Left renal pelvis (tissue), 4 donors: ENCODE measurements around the gene CEMIP. TPM values are rescaled to one million over a fixed set of nuclear protein-coding genes. Genes with fewer than 3 reads are reported as not detected.

Experiments
- DNase-seq, 4 donors: peaks; one replicate each; pipeline ENCODE4 v3.0.0-alpha.2; 2013; ENCODE audit warnings: low read depth in 4 of 4, low spot score in 3 of 4
- polyA plus RNA-seq, 4 donors: library from polyadenylated mRNA; unstranded; fragments of 120-200 nt; gene quantifications; one replicate each; pipeline ENCODE4 v1.2.1, GENCODE V29; 2013; ENCODE audit not compliant: insufficient read length in 4 of 4

CEMIP gene
- polyA plus RNA-seq, 4 donors, result 2.3 to 5.0 (median 2.9) TPM

GRCh38 chr15:80816049-80816653 lies 37.0 kb downstream of the CEMIP start:
- no peak for DNase-seq

GRCh38 chr15:80816936-80817335 lies 37.8 kb downstream of the CEMIP start:
- no peak for DNase-seq

GRCh38 chr15:80817901-80818300 lies 38.7 kb downstream of the CEMIP start:
- DNase-seq, result no peak

GRCh38 chr15:80819001-80819400 lies 39.8 kb downstream of the CEMIP start:
- DNase-seq, result no peak

GRCh38 chr15:80820092-80820491 lies 40.9 kb downstream of the CEMIP start:
- DNase-seq, result no peak

GRCh38 chr15:80822256-80822655 lies 43.1 kb downstream of the CEMIP start:
- DNase-seq, result no peak

- DNase-seq, result no peak
Observed at GRCh38 chr15:80822676-80823075, 43.5 kb downstream of the CEMIP start.

GRCh38 chr15:80823120-80823519 lies 44.0 kb downstream of the CEMIP start:
- no peak for DNase-seq

GRCh38 chr15:80823995-80824394 lies 44.8 kb downstream of the CEMIP start:
- DNase-seq, result no peak

- no peak for DNase-seq
Observed at GRCh38 chr15:80825361-80826030, 46.3 kb downstream of the CEMIP start.

- DNase-seq, result no peak
Observed at GRCh38 chr15:80828796-80829195, 49.6 kb downstream of the CEMIP start.

GRCh38 chr15:80830677-80831076 lies 51.5 kb downstream of the CEMIP start:
- DNase-seq, result no peak

GRCh38 chr15:80831192-80831591 lies 52.0 kb downstream of the CEMIP start:
- DNase-seq, result no peak

- no peak for DNase-seq
Observed at GRCh38 chr15:80831606-80832224, 52.5 kb downstream of the CEMIP start.

- DNase-seq, result peak in 1 of 4 donors; percentile 3
Observed at GRCh38 chr15:80832686-80833085, 53.5 kb downstream of the CEMIP start.

- no peak for DNase-seq
Observed at GRCh38 chr15:80834402-80834801, 55.2 kb downstream of the CEMIP start.

- no peak for DNase-seq
Observed at GRCh38 chr15:80834906-80835305, 55.7 kb downstream of the CEMIP start.

GRCh38 chr15:80835336-80835735 lies 56.2 kb downstream of the CEMIP start:
- DNase-seq, result no peak

GRCh38 chr15:80836223-80836622 lies 57.1 kb downstream of the CEMIP start:
- DNase-seq, result no peak

- DNase-seq, result no peak
Observed at GRCh38 chr15:80837006-80837405, 57.8 kb downstream of the CEMIP start.

GRCh38 chr15:80838012-80838411 lies 58.8 kb downstream of the CEMIP start:
- DNase-seq, result no peak

GRCh38 chr15:80838666-80839065 lies 59.5 kb downstream of the CEMIP start:
- DNase-seq, result no peak
